ENCODE data around the gene TMEM255A.

DNA sequence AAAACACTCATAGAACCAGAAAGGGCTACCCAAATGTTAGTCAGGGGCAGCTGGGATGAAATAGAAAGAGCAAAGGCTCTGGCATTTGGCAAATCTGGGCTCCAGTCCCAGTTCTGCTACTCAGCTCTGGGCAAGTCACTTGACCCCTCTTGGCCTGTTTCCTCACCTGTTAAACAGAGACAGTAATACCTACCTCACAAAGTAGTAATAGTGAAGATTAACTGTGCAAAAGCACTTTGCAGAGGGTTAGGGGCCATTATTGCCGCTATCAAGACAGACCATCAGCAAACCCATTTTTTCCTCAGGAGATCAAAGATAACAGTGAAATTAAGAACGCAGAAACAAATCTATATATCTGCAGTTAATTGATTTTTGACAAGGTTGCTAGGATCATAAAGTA, 40.0 kb downstream of the TMEM255A start:
- TF ChIP-seq, protein P1, sequence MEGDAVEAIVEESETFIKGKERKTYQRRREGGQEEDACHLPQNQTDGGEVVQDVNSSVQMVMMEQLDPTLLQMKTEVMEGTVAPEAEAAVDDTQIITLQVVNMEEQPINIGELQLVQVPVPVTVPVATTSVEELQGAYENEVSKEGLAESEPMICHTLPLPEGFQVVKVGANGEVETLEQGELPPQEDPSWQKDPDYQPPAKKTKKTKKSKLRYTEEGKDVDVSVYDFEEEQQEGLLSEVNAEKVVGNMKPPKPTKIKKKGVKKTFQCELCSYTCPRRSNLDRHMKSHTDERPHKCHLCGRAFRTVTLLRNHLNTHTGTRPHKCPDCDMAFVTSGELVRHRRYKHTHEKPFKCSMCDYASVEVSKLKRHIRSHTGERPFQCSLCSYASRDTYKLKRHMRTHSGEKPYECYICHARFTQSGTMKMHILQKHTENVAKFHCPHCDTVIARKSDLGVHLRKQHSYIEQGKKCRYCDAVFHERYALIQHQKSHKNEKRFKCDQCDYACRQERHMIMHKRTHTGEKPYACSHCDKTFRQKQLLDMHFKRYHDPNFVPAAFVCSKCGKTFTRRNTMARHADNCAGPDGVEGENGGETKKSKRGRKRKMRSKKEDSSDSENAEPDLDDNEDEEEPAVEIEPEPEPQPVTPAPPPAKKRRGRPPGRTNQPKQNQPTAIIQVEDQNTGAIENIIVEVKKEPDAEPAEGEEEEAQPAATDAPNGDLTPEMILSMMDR (IDR thresholded peaks at IDR 0.05): no peak
- TF ChIP-seq EP300 (IDR thresholded peaks at IDR 0.05): no peak
